ENCODE data around the gene ECI1. TPM values are rescaled to one million over a fixed set of nuclear protein-coding genes. Genes with fewer than 3 reads are reported as not detected.

The ECI1 gene
- total RNA-seq, 2 donors from 2014 or later, result 58.9 to 102 TPM

GRCh38 chr16:2199621-2200139, 51.7 kb downstream of the ECI1 start:
- DNase-seq (no peak), ATAC-seq (no peak)
- H3K27ac ChIP-seq, result no peak overlapping the region
- intact Hi-C loops (cut with DNase I), result no loop called here
- H3K36me3 ChIP-seq (replicated peaks in 1 of 2; ENCODE audit: insufficient read depth in 1 of 2, low read depth in 2 of 2), result no peaks in the 10 kb centered on the region
- H3K9me3 ChIP-seq, result no peaks in the 10 kb centered on the region
- WGBS, 2 donors, result 73 to 85% methylated on average over 6 to 14 of the region's 14 CpGs
- no peak overlapping the region for H3K4me3 ChIP-seq
- TF ChIP-seq CTCF (IDR thresholded peaks at IDR 0.05) (no peak), POLR2A (IDR thresholded peaks at IDR 0.05) (no peak)
- no peaks in the 10 kb centered on the region for H3K27me3 ChIP-seq
- H3K4me1 ChIP-seq, result peaks cover 17% of the 10 kb centered on the region

- 72 to 81% methylated on average over 3 to 5 of the region's 5 CpGs for WGBS, 2 donors
- Histone ChIP-seq H3K27ac (no peak overlapping the region), H3K4me1 (peaks cover 13% of the 10 kb centered on the region), H3K4me3 (no peak overlapping the region), H3K36me3 (replicated peaks in 1 of 2; ENCODE audit: insufficient read depth in 1 of 2, low read depth in 2 of 2) (no peaks in the 10 kb centered on the region), H3K27me3 (no peaks in the 10 kb centered on the region), H3K9me3 (no peaks in the 10 kb centered on the region)
- DNase-seq, result no peak
- TF ChIP-seq CTCF (IDR thresholded peaks at IDR 0.05) (no peak), POLR2A (IDR thresholded peaks at IDR 0.05) (no peak)
- ATAC-seq, result no peak
- intact Hi-C loops (cut with DNase I), result no loop called here
Observed at GRCh38 chr16:2199095-2199494, 52.3 kb downstream of the ECI1 start.

- H3K4me1 ChIP-seq, result peaks cover 13% of the 10 kb centered on the region
- TF ChIP-seq POLR2A (IDR thresholded peaks at IDR 0.05) (no peak), CTCF (IDR thresholded peaks at IDR 0.05) (no peak)
- WGBS, 2 donors, result 62 to 64% methylated on average over 4 of the region's 4 CpGs
- no peak overlapping the region for H3K4me3 ChIP-seq
- no peaks in the 10 kb centered on the region for H3K9me3 ChIP-seq
- intact Hi-C loops (cut with DNase I), result no loop called here
- DNase-seq (no peak), ATAC-seq (no peak)
- no peaks in the 10 kb centered on the region for H3K27me3 ChIP-seq
- H3K27ac ChIP-seq, result no peak overlapping the region
- no peaks in the 10 kb centered on the region for H3K36me3 ChIP-seq (replicated peaks in 1 of 2; ENCODE audit: insufficient read depth in 1 of 2, low read depth in 2 of 2)
Observed at GRCh38 chr16:2198283-2198682, 53.1 kb downstream of the ECI1 start.

- WGBS, 2 donors, result 76 to 77% methylated on average over 6 of the region's 6 CpGs
- H3K36me3 ChIP-seq (replicated peaks in 1 of 2; ENCODE audit: insufficient read depth in 1 of 2, low read depth in 2 of 2), result no peaks in the 10 kb centered on the region
- ATAC-seq, result no peak
- intact Hi-C loops (cut with DNase I), result no loop called here
- no peak overlapping the region for H3K4me3 ChIP-seq
- TF ChIP-seq CTCF (IDR thresholded peaks at IDR 0.05) (no peak), POLR2A (IDR thresholded peaks at IDR 0.05) (no peak)
- DNase-seq, result no peak
- no peak overlapping the region for H3K27ac ChIP-seq
- H3K4me1 ChIP-seq, result peaks cover 13% of the 10 kb centered on the region
- no peaks in the 10 kb centered on the region for H3K27me3 ChIP-seq
- no peaks in the 10 kb centered on the region for H3K9me3 ChIP-seq
Observed at GRCh38 chr16:2197765-2198164, 53.6 kb downstream of the ECI1 start.

- ATAC-seq, result peak; percentile 2
- Histone ChIP-seq H3K9me3 (no peaks in the 10 kb centered on the region), H3K4me3 (no peak overlapping the region), H3K4me1 (peaks cover 13% of the 10 kb centered on the region), H3K27ac (no peak overlapping the region), H3K36me3 (replicated peaks in 1 of 2; ENCODE audit: insufficient read depth in 1 of 2, low read depth in 2 of 2) (no peaks in the 10 kb centered on the region), H3K27me3 (no peaks in the 10 kb centered on the region)
- no peak for DNase-seq
- WGBS, 2 donors, result 41 to 65% methylated on average over 8 to 25 of the region's 32 CpGs
- intact Hi-C loops (cut with DNase I), result no loop called here
- TF ChIP-seq CTCF (IDR thresholded peaks at IDR 0.05), result no peak
- TF ChIP-seq POLR2A (IDR thresholded peaks at IDR 0.05), result no peak
Observed at GRCh38 chr16:2196981-2197511, 54.3 kb downstream of the ECI1 start.

All from body of pancreas (tissue), 4 donors.